Upper lobe of left lung (tissue), 4 donors: ENCODE results near the gene CENPP.

Source experiments
- CTCF ChIP-seq, 6 experiments: fragments of 450-650 bp in 4 of 6; fragments of 200-600 bp in 2 of 6; sonication (generic) in 2 of 6; IDR thresholded peaks; one replicate each; pipeline ENCODE4 v1.5.1; 2016 to 2019; ENCODE audit warnings: antibody characterized with exemption in 6 of 6
- EP300 ChIP-seq, 4 donors: sonication (generic); formaldehyde crosslinking; IDR thresholded peaks; one replicate each; pipeline ENCODE4 v1.5.1; 2017; ENCODE audit warnings: antibody characterized with exemption in 4 of 4, control low read depth in 2 of 4
- POLR2A ChIP-seq, 4 donors: fragments of 450-650 bp; IDR thresholded peaks; one replicate each; pipeline ENCODE4 v1.5.1; 2016 to 2017; ENCODE audit warnings: antibody characterized with exemption in 4 of 4, mild to moderate bottlenecking in 2 of 4
- POLR2AphosphoS5 ChIP-seq, 2 donors: sonication (generic); formaldehyde crosslinking; IDR thresholded peaks; one replicate each; pipeline ENCODE4 v1.5.1; 2017; ENCODE audit warnings: antibody characterized with exemption in 2 of 2

- no peak for TF ChIP-seq CTCF (IDR thresholded peaks at IDR 0.05)
- no peak for TF ChIP-seq POLR2A (IDR thresholded peaks at IDR 0.05)
- no peak for TF ChIP-seq POLR2AphosphoS5 (IDR thresholded peaks at IDR 0.05)
- no peak for TF ChIP-seq EP300 (IDR thresholded peaks at IDR 0.05)
Measured at GRCh38 chr9:92328225-92328624, 2.5 kb downstream of the CENPP start.
